ENCODE data around the gene ZRSR2. TPM values are rescaled to one million over a fixed set of nuclear protein-coding genes. Genes with fewer than 3 reads are reported as not detected.
"Not testable (repeated sequence)": the region's sequence is repeated elsewhere in the genome, so short reads cannot be mapped to it uniquely, and the experiment has no call there.

The ZRSR2 gene
- total RNA-seq: 20.4 to 22.4 TPM (median 21.5 TPM) in 3 replicates

- Mint-ChIP-seq H3K27me3 (ENCODE audit: low read depth) (no peaks in the 10 kb centered on the region), H3K4me3 (no peak within 1 kb of the TSS), H3K27ac (no peak within 1 kb of the TSS), H3K4me1 (peaks cover 5% of the 10 kb centered on the region), H3K9me3 (peaks cover 3% of the 10 kb centered on the region), H3K36me3 (peaks cover 5% of the 10 kb centered on the region)
- DNase-seq (ENCODE audit: low spot score in 2 of 2, unreplicated experiment in 2 of 2): peak; percentile 81 to 91
- TF ChIP-seq, protein P1, sequence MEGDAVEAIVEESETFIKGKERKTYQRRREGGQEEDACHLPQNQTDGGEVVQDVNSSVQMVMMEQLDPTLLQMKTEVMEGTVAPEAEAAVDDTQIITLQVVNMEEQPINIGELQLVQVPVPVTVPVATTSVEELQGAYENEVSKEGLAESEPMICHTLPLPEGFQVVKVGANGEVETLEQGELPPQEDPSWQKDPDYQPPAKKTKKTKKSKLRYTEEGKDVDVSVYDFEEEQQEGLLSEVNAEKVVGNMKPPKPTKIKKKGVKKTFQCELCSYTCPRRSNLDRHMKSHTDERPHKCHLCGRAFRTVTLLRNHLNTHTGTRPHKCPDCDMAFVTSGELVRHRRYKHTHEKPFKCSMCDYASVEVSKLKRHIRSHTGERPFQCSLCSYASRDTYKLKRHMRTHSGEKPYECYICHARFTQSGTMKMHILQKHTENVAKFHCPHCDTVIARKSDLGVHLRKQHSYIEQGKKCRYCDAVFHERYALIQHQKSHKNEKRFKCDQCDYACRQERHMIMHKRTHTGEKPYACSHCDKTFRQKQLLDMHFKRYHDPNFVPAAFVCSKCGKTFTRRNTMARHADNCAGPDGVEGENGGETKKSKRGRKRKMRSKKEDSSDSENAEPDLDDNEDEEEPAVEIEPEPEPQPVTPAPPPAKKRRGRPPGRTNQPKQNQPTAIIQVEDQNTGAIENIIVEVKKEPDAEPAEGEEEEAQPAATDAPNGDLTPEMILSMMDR (IDR thresholded peaks at IDR 0.05; ENCODE audit: unreplicated experiment): no peak
These were observed at the start of gene ZRSR2 for GRCh38 chrX:15789979-15790768. TSS of gene ZRSR2 (plus strand) at chrX:15790484. CDS start at chrX:15790496, 12 bp downstream.

DNA sequence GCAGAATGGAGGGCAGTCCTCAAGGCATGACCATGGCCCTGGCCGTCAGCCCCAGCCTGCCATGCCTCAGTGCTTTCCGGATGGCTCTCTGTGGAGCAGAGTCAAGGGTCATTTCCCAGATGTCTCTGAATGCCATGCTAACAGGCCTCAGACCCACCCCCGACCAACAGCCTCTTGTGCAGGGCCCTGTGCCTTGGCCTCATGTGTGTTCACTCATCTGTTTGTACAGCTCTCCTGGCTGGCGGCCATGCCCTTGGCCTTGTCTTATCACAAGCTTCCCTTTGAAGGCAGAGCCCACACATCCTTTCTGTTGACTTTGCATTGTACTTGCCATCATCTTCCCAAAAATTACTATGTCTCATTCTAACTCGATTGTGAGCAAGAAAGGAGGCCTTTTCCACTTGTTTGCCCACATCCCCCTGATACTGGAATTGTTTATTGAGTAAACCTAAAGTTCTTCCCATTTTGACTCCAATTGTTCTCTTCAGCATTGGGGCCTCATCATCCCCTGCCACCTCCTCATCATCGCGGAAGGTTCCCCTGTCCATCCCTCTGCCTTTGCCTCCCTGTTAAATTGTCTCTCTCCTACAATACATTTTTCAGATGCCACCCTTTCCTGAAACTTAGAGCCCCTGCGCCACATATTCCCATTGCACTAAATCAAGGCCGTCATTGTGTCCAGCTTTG lies 46.0 kb upstream of the ZRSR2 start:
- Mint-ChIP-seq H3K27me3 (ENCODE audit: low read depth) (no peaks in the 10 kb centered on the region), H3K27ac (peak overlapping the region; percentile 66), H3K4me3 (no peak overlapping the region), H3K4me1 (peaks cover 54% of the 10 kb centered on the region), H3K36me3 (peaks cover 8% of the 10 kb centered on the region), H3K9me3 (no peaks in the 10 kb centered on the region)
- TF ChIP-seq, protein P1 (IDR thresholded peaks at IDR 0.05; ENCODE audit: unreplicated experiment): no peak
- no peak for DNase-seq (ENCODE audit: low spot score in 2 of 2, unreplicated experiment in 2 of 2)

- no peaks in the 10 kb centered on the region for H3K27me3 Mint-ChIP-seq (ENCODE audit: low read depth)
- peaks cover 8% of the 10 kb centered on the region for H3K36me3 Mint-ChIP-seq
- TF ChIP-seq, protein P1 (IDR thresholded peaks at IDR 0.05; ENCODE audit: unreplicated experiment): no peak
- H3K9me3 Mint-ChIP-seq: no peaks in the 10 kb centered on the region
- H3K27ac Mint-ChIP-seq: peak overlapping the region; percentile 81
- peaks cover 53% of the 10 kb centered on the region for H3K4me1 Mint-ChIP-seq
- DNase-seq (ENCODE audit: low spot score in 2 of 2, unreplicated experiment in 2 of 2): no peak
- peak overlapping the region; percentile 11 for H3K4me3 Mint-ChIP-seq
These were observed 45.1 kb upstream of the ZRSR2 start for GRCh38 chrX:15745179-15745578.

DNA sequence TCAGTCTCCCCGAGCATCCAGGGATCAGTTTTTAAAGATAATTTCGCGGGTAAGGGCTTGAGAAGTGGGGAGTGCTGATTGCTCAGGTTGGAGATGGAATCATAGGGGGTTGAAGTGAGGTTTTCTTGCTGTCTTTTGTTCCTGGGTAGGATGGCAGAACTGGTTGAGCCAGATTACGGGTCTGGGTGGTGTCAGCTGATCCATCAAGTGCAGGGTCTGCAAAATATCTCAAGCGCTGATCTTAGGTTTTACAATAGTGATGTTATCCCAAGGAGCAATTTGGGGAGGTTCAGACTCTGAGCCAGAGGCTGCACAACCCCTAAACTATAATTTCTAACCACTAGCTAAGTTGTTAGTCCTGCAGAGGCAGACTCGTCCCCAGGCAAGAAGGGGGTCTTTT lies 43.6 kb upstream of the ZRSR2 start:
- H3K27me3 Mint-ChIP-seq (ENCODE audit: low read depth); H3K36me3 Mint-ChIP-seq; H3K9me3 Mint-ChIP-seq: not testable (repeated sequence)
- H3K4me1 Mint-ChIP-seq: peaks cover 62% of the 10 kb centered on the region
- peak overlapping the region; percentile 22 for H3K4me3 Mint-ChIP-seq
- peak overlapping the region; percentile 89 for H3K27ac Mint-ChIP-seq
- DNase-seq (ENCODE audit: low spot score in 2 of 2, unreplicated experiment in 2 of 2): peak in 1 of 2 experiments; percentile 47

GRCh38 chrX:15747626-15748173 lies 42.6 kb upstream of the ZRSR2 start:
- H3K9me3 Mint-ChIP-seq: no peaks in the 10 kb centered on the region
- DNase-seq (ENCODE audit: low spot score in 2 of 2, unreplicated experiment in 2 of 2): no peak
- H3K36me3 Mint-ChIP-seq: peaks cover 9% of the 10 kb centered on the region
- TF ChIP-seq, protein P1 (IDR thresholded peaks at IDR 0.05; ENCODE audit: unreplicated experiment): no peak
- no peak overlapping the region for H3K4me3 Mint-ChIP-seq
- H3K27me3 Mint-ChIP-seq (ENCODE audit: low read depth): no peaks in the 10 kb centered on the region
- H3K27ac Mint-ChIP-seq: peak overlapping the region; percentile 90
- peaks cover 63% of the 10 kb centered on the region for H3K4me1 Mint-ChIP-seq

DNA sequence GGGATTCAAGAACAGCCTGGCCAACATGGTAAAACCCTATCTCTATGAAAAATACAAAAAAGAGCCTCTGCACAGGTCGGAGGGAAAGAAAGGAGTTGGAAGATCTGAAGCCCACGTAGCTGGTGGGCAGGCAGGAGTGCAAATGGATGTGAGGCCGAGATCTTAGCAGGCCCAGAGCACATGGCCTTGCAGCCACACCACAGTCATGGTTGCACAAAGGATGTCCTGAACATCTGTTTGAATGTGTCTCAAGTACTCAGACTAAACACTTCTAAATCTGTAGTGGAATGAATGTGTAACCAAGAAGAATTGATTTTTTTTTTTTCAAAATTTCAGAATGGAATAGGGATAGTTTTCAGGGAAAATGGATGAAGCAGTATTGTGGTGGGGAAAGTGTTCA lies 41.4 kb upstream of the ZRSR2 start:
- H3K4me3 Mint-ChIP-seq: no peak overlapping the region
- H3K27me3 Mint-ChIP-seq (ENCODE audit: low read depth): no peaks in the 10 kb centered on the region
- H3K27ac Mint-ChIP-seq: peak overlapping the region; percentile 68
- peaks cover 5% of the 10 kb centered on the region for H3K36me3 Mint-ChIP-seq
- no peak for DNase-seq (ENCODE audit: low spot score in 2 of 2, unreplicated experiment in 2 of 2)
- TF ChIP-seq, protein P1 (IDR thresholded peaks at IDR 0.05; ENCODE audit: unreplicated experiment): no peak
- H3K4me1 Mint-ChIP-seq: peaks cover 63% of the 10 kb centered on the region
- no peaks in the 10 kb centered on the region for H3K9me3 Mint-ChIP-seq
